ENCODE data around the gene SFMBT2. TPM values are rescaled to one million over a fixed set of nuclear protein-coding genes. Genes with fewer than 3 reads are reported as not detected.

The SFMBT2 gene
- total and polyA plus RNA-seq, 2 of the 13 experiments (the other 11 are each of a cell fraction or from before 2014, with no cell fraction given) = 0.01 to 0.02 TPM

DNA sequence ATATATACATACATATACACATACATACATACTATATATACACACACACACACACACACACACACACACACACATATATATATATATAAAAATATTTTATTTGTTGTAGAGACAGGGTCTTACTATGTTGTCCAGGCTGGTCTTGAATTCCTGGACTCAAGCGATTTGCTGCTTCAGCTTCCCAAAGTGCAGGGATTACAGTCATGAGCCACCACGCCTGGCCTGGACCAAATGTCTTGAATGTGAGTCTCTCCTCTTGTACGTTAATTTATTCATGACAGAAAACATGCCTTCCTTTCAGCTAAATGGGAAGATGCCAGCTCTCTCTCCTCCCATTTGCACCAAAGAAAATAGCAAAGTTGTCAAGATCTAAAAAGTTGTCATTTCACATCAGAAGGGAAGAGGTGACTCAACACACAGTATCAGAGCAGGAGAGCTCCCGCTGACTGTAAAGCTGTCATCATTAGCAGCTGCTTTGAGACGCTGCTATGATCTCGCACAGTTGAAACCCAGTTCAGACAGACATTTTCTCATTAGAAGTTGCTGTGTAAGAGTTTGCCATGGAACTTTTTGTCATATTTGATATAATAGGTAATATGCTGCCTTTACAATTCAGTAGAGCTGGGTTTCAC is 224.3 kb downstream of the SFMBT2 start:
- Histone ChIP-seq H3K4me2 (ENCODE audit: low read depth, low read length) (no peak overlapping the region), H3K79me2 (ENCODE audit: insufficient read depth, low read length) (no peaks in the 10 kb centered on the region), H3K4me1 (ENCODE audit: insufficient read depth, low read length) (peaks cover 8% of the 10 kb centered on the region; the same call in 1 of the 2 replicates), H3K27ac (ENCODE audit: extremely low read length, insufficient read depth, low read length) (no peak overlapping the region), H4K20me1 (ENCODE audit: insufficient read depth, low read length) (no peaks in the 10 kb centered on the region), H3K27me3 (ENCODE audit: control insufficient read depth in 1 of 2, insufficient read depth in 2 of 2, low read length in 2 of 2) (peaks cover 0 to 10% of the 10 kb centered on the region in 2 experiments; a peak in 1 of 5 replicates), H2AFZ (ENCODE audit: low read length) (no peak overlapping the region), H3K4me3 (replicated peaks in 1 of 3; ENCODE audit: insufficient read depth in 1 of 3, low read depth in 2 of 3, low read length in 3 of 3) (no peak overlapping the region), H3K36me3 (replicated peaks in 1 of 2; ENCODE audit: control insufficient read depth in 1 of 2, insufficient read depth in 2 of 2, low read length in 2 of 2) (no peaks in the 10 kb centered on the region), H3K9me3 (ENCODE audit: low read length) (no peaks in the 10 kb centered on the region), H3K9ac (ENCODE audit: insufficient read depth, low read depth, low read length) (no peak overlapping the region)
- WGBS (ENCODE audit: low lambda C conversion rate) = 43% methylated on average over 6 of the region's 6 CpGs
- ATAC-seq = no peak
- FAIRE-seq = no peak
- TF ChIP-seq ZNF10 (CRISPR knock-in tag; IDR thresholded peaks at IDR 0.05; ENCODE audit: borderline replicate concordance, low read depth) (no peak), ZNF644 (CRISPR knock-in tag; IDR thresholded peaks at IDR 0.05; ENCODE audit: low read depth) (no peak), ZNF883 (CRISPR knock-in tag; IDR thresholded peaks at IDR 0.05; ENCODE audit: not compliant biosample characterization) (no peak), ZKSCAN8 (CRISPR knock-in tag; IDR thresholded peaks at IDR 0.05; ENCODE audit: borderline replicate concordance) (no peak), MIER2 (CRISPR knock-in tag; IDR thresholded peaks at IDR 0.05) (no peak), HIVEP1 (CRISPR knock-in tag; IDR thresholded peaks at IDR 0.05) (no peak), NFRKB (IDR thresholded peaks at IDR 0.05) (no peak), CBX5 (CRISPR knock-in tag; IDR thresholded peaks at IDR 0.05; ENCODE audit: borderline replicate concordance) (no peak), ZEB1 (IDR thresholded peaks at IDR 0.05; ENCODE audit: insufficient replicate concordance, low read depth) (no peak), ZNF562 (CRISPR knock-in tag; IDR thresholded peaks at IDR 0.05; ENCODE audit: borderline replicate concordance) (no peak), TAF15 (IDR thresholded peaks at IDR 0.05; ENCODE audit: low read depth, low read length, poor library complexity, severe bottlenecking) (no peak), ZNF674 (CRISPR knock-in tag; IDR thresholded peaks at IDR 0.05; ENCODE audit: low read depth) (no peak), IKZF4 (CRISPR knock-in tag; IDR thresholded peaks at IDR 0.05; ENCODE audit: borderline replicate concordance, low read depth, not compliant biosample characterization) (no peak)
- TF ChIP-seq, protein P1, sequence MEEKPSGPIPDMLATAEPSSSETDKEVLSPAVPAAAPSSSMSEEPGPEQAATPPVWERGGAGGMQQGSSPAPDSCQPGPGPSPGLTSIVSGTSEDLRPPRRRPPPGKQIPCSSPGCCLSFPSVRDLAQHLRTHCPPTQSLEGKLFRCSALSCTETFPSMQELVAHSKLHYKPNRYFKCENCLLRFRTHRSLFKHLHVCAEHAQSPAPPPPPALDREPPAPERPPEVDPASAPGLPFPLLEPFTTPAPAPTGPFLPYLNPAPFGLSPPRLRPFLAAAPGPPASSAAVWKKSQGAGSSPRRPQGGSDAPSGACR (CRISPR knock-in tag; IDR thresholded peaks at IDR 0.05) = no peak
- TF ChIP-seq, protein P2, sequence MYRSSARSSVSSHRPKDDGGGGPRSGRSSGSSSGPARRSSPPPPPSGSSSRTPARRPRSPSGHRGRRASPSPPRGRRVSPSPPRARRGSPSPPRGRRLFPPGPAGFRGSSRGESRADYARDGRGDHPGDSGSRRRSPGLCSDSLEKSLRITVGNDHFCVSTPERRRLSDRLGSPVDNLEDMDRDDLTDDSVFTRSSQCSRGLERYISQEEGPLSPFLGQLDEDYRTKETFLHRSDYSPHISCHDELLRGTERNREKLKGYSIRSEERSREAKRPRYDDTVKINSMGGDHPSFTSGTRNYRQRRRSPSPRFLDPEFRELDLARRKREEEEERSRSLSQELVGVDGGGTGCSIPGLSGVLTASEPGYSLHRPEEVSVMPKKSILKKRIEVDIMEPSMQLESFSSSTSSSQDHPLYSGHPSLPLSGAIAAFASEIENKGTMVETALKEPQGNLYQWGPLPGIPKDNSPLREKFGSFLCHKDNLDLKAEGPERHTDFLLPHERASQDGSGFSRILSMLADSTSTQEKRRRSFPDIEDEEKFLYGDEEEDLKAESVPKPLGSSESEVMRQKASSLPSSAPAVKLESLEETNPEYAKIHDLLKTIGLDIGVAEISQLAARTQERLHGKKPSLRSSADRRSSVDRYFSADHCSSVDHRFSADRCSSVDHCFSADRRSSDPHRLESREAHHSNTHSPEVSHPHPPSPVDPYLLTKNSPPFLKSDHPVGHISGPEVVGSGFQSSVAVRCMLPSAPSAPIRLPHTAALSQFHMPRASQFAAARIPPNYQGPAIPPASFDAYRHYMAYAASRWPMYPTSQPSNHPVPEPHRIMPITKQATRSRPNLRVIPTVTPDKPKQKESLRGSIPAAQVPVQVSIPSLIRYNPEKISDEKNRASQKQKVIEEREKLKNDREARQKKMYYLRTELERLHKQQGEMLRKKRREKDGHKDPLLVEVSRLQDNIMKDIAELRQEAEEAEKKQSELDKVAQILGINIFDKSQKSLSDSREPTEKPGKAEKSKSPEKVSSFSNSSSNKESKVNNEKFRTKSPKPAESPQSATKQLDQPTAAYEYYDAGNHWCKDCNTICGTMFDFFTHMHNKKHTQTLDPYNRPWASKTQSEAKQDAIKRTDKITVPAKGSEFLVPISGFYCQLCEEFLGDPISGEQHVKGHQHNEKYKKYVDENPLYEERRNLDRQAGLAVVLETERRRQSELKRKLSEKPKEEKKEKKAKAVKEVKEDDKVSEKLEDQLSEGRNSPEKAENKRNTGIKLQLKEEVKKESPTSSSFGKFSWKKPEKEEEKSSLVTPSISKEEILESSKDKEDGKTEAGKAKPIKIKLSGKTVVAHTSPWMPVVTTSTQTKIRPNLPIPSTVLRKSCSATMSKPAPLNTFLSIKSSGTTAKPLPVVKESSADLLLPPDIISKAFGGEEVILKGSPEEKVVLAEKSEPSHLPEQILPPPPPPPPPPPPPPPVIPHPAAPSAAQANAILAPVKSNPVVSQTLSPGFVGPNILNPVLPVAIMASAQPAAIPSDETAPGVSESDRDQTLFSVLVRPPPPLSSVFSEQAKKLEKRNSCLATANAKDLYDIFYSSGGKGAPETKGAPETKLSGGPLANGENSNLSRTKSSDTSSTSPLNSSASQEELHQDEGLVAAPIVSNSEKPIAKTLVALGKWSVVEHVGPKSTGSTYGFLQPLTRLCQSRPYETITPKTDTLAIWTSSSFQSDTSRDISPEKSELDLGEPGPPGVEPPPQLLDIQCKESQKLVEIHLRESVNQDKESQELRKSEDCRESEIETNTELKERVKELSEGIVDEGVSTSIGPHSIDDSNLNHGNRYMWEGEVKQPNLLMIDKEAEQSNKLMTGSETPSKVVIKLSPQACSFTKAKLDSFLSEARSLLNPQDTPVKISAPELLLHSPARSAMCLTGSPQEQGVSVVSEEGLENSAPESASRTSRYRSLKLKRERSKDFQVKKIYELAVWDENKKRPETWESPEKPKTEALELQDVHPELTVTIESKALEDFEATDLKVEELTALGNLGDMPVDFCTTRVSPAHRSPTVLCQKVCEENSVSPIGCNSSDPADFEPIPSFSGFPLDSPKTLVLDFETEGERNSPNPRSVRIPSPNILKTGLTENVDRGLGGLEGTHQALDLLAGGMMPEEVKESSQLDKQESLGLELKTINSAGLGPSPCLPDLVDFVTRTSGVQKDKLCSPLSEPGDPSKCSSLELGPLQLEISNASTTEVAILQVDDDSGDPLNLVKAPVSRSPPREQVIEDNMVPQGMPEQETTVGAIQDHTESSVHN (CRISPR knock-in tag; IDR thresholded peaks at IDR 0.05) = no peak
- intact Hi-C loops (cut with micrococcal nuclease; ENCODE audit: unreplicated experiment) = no loop called here
- ChIA-PET POLR2A (no interaction called here), CTCF (ENCODE audit: low intra/inter-chr PET ratio, low total read pairs) (no interaction called here)
- no TSS peak for BruUV-seq (replicated peaks)
- no peak for DNase-seq (ENCODE audit: low spot score)
- in situ Hi-C loops (cut with HindIII; ENCODE audit: extremely low pct_ligation_motif_present, low pct_unique_long_range_greater_than_20kb) = no loop called here

All from HepG2 (cell line).